GM12878 (cell line): ENCODE data around the gene TMC6. TPM values are rescaled to one million over a fixed set of nuclear protein-coding genes. Genes with fewer than 3 reads are reported as not detected.
A peak's percentile ranks its signal among the peaks of the same experiment; 100 is the strongest.

Source experiments
- ATAC-seq: fragments of 200-7000 bp; cut with Tn5 transposase; 3 replicates; pipeline ENCODE4 v1.9.1; 2020; ENCODE audit warnings: mild to moderate bottlenecking, moderate library complexity
- BruUV-seq: library from RNA; stranded (reverse); fragments of 400-500 nt; replicated peaks from 2 replicates; lab custom pipeline; 2021; lab: Mats Ljungman, UMichigan
- CTCF ChIA-PET: fragments of 300-600 bp; sonication (Branson Sonifier 250); formaldehyde crosslinking; extraction: SDS; loops from one replicate; lab custom pipeline; 2021; ENCODE audit warnings: inconsistent platforms; lab: Yijun Ruan, JAX
- POLR2A ChIA-PET: fragments of 350-600 bp; formaldehyde crosslinking; extraction: SDS; loops from one replicate; lab custom pipeline; 2021; ENCODE audit warnings: inconsistent platforms; lab: Charles Lee
- RAD21 ChIA-PET: fragments of 300-600 bp; sonication (Branson Sonifier 250); formaldehyde crosslinking; loops from one replicate; lab custom pipeline; 2023; ENCODE audit warnings: antibody characterized with exemption; ENCODE audit not compliant: unreplicated experiment; lab: Charles Lee
- SMC1A ChIA-PET: fragments of 300-600 bp; sonication (Branson Sonifier 250); formaldehyde crosslinking; loops from one replicate; lab custom pipeline; 2023; ENCODE audit not compliant: unreplicated experiment, uncharacterized antibody; lab: Charles Lee
- DNase-seq: peaks from one replicate; pipeline ENCODE4 v3.0.0-alpha.2; 2011; ENCODE audit warnings: low read depth, low spot score
- FAIRE-seq: peaks from 3 replicates; lab custom pipeline; 2011; peaks lifted over from hg19 to GRCh38; lab: Jason Lieb, UNC
- H2AFZ ChIP-seq: 2 replicates; pipeline ENCODE4 v1.6.0; 2011; ENCODE audit warnings: low read depth, low read length, control low read depth; ENCODE audit not compliant: control insufficient read depth
- H3K27ac ChIP-seq: 2 replicates; pipeline ENCODE4 v1.5.1; 2011; ENCODE audit warnings: control low read depth; ENCODE audit not compliant: control insufficient read depth, insufficient read depth
- H3K27me3 ChIP-seq, 2 experiments: replicated peaks in 1 of 2; 2 replicates each; pipeline versions ENCODE4 v1.6.0 to v1.6.1; 2011; ENCODE audit warnings: low read length in 1 of 2; ENCODE audit not compliant: control insufficient read depth in 2 of 2, insufficient read depth in 2 of 2
- H3K36me3 ChIP-seq, 2 experiments: 2 replicates each; pipeline ENCODE4 v1.5.1; 2011; ENCODE audit warnings: low read length in 1 of 2; ENCODE audit not compliant: control insufficient read depth in 2 of 2, insufficient read depth in 2 of 2
- H3K4me1 ChIP-seq: 2 replicates; pipeline ENCODE4 v1.6.1; 2011; ENCODE audit warnings: mild to moderate bottlenecking, low read length, moderate library complexity, mixed read lengths; ENCODE audit not compliant: control insufficient read depth, insufficient read depth
- H3K4me2 ChIP-seq: 2 replicates; pipeline ENCODE4 v1.6.0; 2011; ENCODE audit warnings: control low read depth; ENCODE audit not compliant: control insufficient read depth, insufficient read depth
- H3K4me3 ChIP-seq: fragments of 200-600 bp; sonication (generic); 2 replicates; pipeline ENCODE4 v1.5.1; 2016
- H3K79me2 ChIP-seq: 2 replicates; pipeline ENCODE4 v1.6.0; 2011; ENCODE audit warnings: low read length; ENCODE audit not compliant: control insufficient read depth, insufficient read depth
- H3K9ac ChIP-seq: 2 replicates; pipeline ENCODE4 v1.8.0; 2011; ENCODE audit warnings: low read length, control low read depth, mixed read lengths; ENCODE audit not compliant: control insufficient read depth, insufficient read depth
- H3K9me3 ChIP-seq: replicated peaks from 3 replicates; pipeline ENCODE4 v1.5.1; 2011; ENCODE audit warnings: mild to moderate bottlenecking, low read length; ENCODE audit not compliant: control insufficient read depth, insufficient read depth
- H4K20me1 ChIP-seq: 2 replicates; pipeline ENCODE4 v1.6.0; 2011; ENCODE audit not compliant: control insufficient read depth, insufficient read depth
- BACH1 ChIP-seq: fragments of 450-650 bp; IDR thresholded peaks from 2 replicates; pipeline ENCODE4 v1.6.1; 2017; ENCODE audit warnings: mild to moderate bottlenecking, borderline replicate concordance
- BCL11A ChIP-seq: IDR thresholded peaks from 2 replicates; pipeline ENCODE4 v1.6.1; 2011; ENCODE audit warnings: low read depth, low read length
- CBX3 ChIP-seq: fragments of 200-600 bp; sonication (generic); IDR thresholded peaks from 2 replicates; pipeline ENCODE4 v1.6.1; 2016; ENCODE audit warnings: low read depth, borderline replicate concordance
- CHD2 ChIP-seq: IDR thresholded peaks from 2 replicates; pipeline ENCODE4 v1.6.1; 2011; ENCODE audit warnings: low read depth, low read length, improper control_type of control experiment, borderline replicate concordance
- MXI1 ChIP-seq: fragments of 150-350 bp; IDR thresholded peaks from 2 replicates; pipeline ENCODE4 v1.6.1; 2011; ENCODE audit warnings: low read depth, mild to moderate bottlenecking, inconsistent platforms, low read length, improper control_type of control experiment
- NFYB ChIP-seq: IDR thresholded peaks from 2 replicates; pipeline ENCODE4 v1.6.1; 2011; ENCODE audit warnings: low read depth, mild to moderate bottlenecking, low read length, improper control_type of control experiment, moderate library complexity; ENCODE audit not compliant: insufficient read depth
- POLR2A ChIP-seq: IDR thresholded peaks from 2 replicates; pipeline ENCODE4 v1.6.1; 2011; ENCODE audit warnings: low read depth, mild to moderate bottlenecking, low read length
- POLR2AphosphoS5 ChIP-seq: IDR thresholded peaks from 2 replicates; pipeline ENCODE4 v1.6.1; 2011; ENCODE audit warnings: mild to moderate bottlenecking, low read length, inconsistent platforms
- SPI1 ChIP-seq: IDR thresholded peaks from 2 replicates; pipeline ENCODE4 v1.6.1; 2011; ENCODE audit warnings: low read depth, mild to moderate bottlenecking, low read length, moderate library complexity, borderline replicate concordance; ENCODE audit not compliant: insufficient read depth
- WGBS: methylation state at CpG from one replicate; pipeline ENCODE4 v1.1.6; 2016; ENCODE audit warnings: low lambda C conversion rate; ENCODE audit not compliant: insufficient replicate concordance, insufficient coverage; ENCODE audit errors: missing lambda C conversion rate; 5-methylcytosine and 5-hydroxymethylcytosine counted together
- in situ Hi-C: fragments of 300-500 bp; cut with MboI; formaldehyde crosslinking; loops from 9 replicates; pipeline ENCODE4 v1.14.3; 2018; ENCODE audit warnings: mixed read lengths
- intact Hi-C: fragments of 100-400 bp; cut with micrococcal nuclease; formaldehyde crosslinking; loops from one replicate; pipeline ENCODE4 v1.14.2; 2022; ENCODE audit not compliant: unreplicated experiment
- polyA plus RNA-seq, 11 experiments: library from polyadenylated mRNA; depleted of rRNA in 4 of 11; unstranded in 6 of 11; stranded (reverse) in 5 of 11; fragments of >200 nt; fragmentation: Nextera tagmentation in 4 of 11; fragmentation: Illumina TruSeq in 1 of 11; extraction: Ambion mirVana in 4 of 11; extraction: Trizol in 1 of 11; gene quantifications; 1 replicate in 1 of 11; 2 replicates in 10 of 11; pipeline versions ENCODE4 v1.2.1 to v1.2.3, GENCODE V29; 2011 to 2016; ENCODE audit warnings: inconsistent platforms in 2 of 11, missing spikeins in 2 of 11, low read depth in 1 of 11
- total RNA-seq, 4 experiments: library from RNA; depleted of rRNA in 3 of 4; stranded (reverse); fragments of >200 nt in 3 of 4; fragmentation: Illumina TruSeq in 1 of 4; extraction: Trizol in 1 of 4; gene quantifications; 2 replicates each; pipeline versions ENCODE4 v1.2.1 to v1.2.3, GENCODE V29; 2013 to 2021
- TF ChIP-seq, protein P1 (sequence below): fragments of 450-650 bp; IDR thresholded peaks from 2 replicates; pipeline ENCODE4 v1.6.1; 2017; ENCODE audit warnings: mild to moderate bottlenecking, low read depth, inconsistent platforms; ENCODE audit not compliant: poor library complexity, severe bottlenecking
- TF ChIP-seq, protein P2 (sequence below): fragments of 450-650 bp; IDR thresholded peaks from 2 replicates; pipeline ENCODE4 v1.6.1; 2018; ENCODE audit warnings: mild to moderate bottlenecking, low read depth, moderate library complexity; ENCODE audit not compliant: partially characterized antibody
- TF ChIP-seq, protein P3 (sequence below): IDR thresholded peaks from 2 replicates; pipeline ENCODE4 v1.6.1; 2011; ENCODE audit warnings: borderline replicate concordance, low read depth, mild to moderate bottlenecking, moderate library complexity, low read length; ENCODE audit not compliant: insufficient read depth, poor library complexity, severe bottlenecking
- TF ChIP-seq, protein P4 (sequence below): IDR thresholded peaks from 2 replicates; pipeline ENCODE4 v1.6.1; 2012; ENCODE audit warnings: low read length, inconsistent platforms

Gene TMC6
- total and polyA plus RNA-seq, 10 of the 15 experiments (the other 5 are each of a cell fraction or from before 2014, with no cell fraction given): 1.9 to 232 (median 60.6) TPM

DNA sequence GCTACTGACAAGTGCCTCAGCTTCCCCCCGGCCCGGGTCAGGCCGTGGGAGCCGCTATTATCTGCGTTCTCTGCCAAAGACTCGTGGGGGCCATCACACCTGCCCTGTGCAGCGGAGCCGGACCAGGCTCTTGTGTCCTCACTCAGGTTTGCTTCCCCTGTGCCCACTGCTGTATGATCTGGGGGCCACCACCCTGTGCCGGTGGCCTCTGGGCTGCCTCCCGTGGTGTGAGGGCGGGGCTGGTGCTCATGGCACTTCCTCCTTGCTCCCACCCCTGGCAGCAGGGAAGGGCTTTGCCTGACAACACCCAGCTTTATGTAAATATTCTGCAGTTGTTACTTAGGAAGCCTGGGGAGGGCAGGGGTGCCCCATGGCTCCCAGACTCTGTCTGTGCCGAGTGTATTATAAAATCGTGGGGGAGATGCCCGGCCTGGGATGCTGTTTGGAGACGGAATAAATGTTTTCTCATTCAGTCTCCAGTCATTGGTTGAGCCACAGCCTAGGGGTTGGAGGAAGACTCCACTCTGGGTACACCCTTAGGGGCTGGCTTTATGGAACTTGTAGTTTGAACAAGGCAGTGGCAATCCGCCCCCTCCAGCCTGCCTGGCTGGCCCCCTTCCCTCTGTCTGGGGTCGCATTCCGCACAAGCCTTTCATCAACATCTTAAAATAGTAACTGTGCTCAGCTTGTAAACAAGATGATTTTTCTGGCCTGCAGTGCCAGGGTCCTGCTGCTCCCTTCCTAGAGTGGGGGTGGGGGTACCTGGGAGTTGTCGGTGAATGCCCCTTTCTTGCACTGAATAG lies 43.9 kb upstream of the TMC6 start:
- ATAC-seq (peak; percentile 23), FAIRE-seq (no peak), DNase-seq (no peak)
- Histone ChIP-seq H3K4me1 (peaks cover 64% of the 10 kb centered on the region), H2AFZ (no peak overlapping the region), H4K20me1 (no peaks in the 10 kb centered on the region; the same call in 1 of the 2 replicates), H3K4me2 (peak overlapping the region; percentile 96), H3K27ac (peak overlapping the region; percentile 86), H3K9ac (peak overlapping the region; percentile 54), H3K27me3 (no peaks in the 10 kb centered on the region), H3K4me3 (peak overlapping the region; percentile 70), H3K36me3 (peaks cover 0 to 26% of the 10 kb centered on the region in 2 experiments; a peak in 3 of 4 replicates), H3K9me3 (no peaks in the 10 kb centered on the region), H3K79me2 (peaks cover 59% of the 10 kb centered on the region)
- CTCF ChIA-PET: interaction anchor here (1.0 to 9.0 kb wide), 8 partner anchors 9 to 87 kb away, joined by 3 to 132 read pairs (median 14); partner anchors contain the start of genes TMC6 and TMC8
- RAD21 ChIA-PET: interaction anchor here (1.0 to 8.6 kb wide), 11 partner anchors 8 to 79 kb away, joined by 3 to 83 read pairs (median 4); partner anchors contain the start of genes TMC6 and TMC8
- BruUV-seq: no TSS peak
- POLR2A ChIA-PET: interaction anchor here (0.6 to 8.7 kb wide), 15 partner anchors 10 to 58 kb away, joined by 3 to 85 read pairs (median 6); partner anchors contain the start of genes TMC6 and TMC8
- in situ Hi-C loops (loop anchor here (25.0 kb wide), 1 partner anchor 1910 kb away; the partner anchor contains the start of gene UBALD2), intact Hi-C loops (loop anchor here (1.0 to 2.0 kb wide), 2 partner anchors 32 to 38 kb away; no protein-coding TSS in a partner anchor)
- SMC1A ChIA-PET: interaction anchor here (0.7 to 7.4 kb wide), 11 partner anchors 9 to 153 kb away, joined by 3 to 51 read pairs (median 5); partner anchors contain the start of genes C17orf99 and TMC8
- 12% methylated on average over 19 of the region's 19 CpGs for WGBS
- 0 out of 2 replicates have a peak, but pooled peaks have one; percentile 44 for TF ChIP-seq CHD2
- no peak for TF ChIP-seq CBX3
- peak; percentile 36; the same call in 1 of the 2 replicates for TF ChIP-seq NFYB
- TF ChIP-seq, protein P1, sequence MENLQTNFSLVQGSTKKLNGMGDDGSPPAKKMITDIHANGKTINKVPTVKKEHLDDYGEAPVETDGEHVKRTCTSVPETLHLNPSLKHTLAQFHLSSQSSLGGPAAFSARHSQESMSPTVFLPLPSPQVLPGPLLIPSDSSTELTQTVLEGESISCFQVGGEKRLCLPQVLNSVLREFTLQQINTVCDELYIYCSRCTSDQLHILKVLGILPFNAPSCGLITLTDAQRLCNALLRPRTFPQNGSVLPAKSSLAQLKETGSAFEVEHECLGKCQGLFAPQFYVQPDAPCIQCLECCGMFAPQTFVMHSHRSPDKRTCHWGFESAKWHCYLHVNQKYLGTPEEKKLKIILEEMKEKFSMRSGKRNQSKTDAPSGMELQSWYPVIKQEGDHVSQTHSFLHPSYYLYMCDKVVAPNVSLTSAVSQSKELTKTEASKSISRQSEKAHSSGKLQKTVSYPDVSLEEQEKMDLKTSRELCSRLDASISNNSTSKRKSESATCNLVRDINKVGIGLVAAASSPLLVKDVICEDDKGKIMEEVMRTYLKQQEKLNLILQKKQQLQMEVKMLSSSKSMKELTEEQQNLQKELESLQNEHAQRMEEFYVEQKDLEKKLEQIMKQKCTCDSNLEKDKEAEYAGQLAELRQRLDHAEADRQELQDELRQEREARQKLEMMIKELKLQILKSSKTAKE: peak; percentile 7
- TF ChIP-seq, protein P2, sequence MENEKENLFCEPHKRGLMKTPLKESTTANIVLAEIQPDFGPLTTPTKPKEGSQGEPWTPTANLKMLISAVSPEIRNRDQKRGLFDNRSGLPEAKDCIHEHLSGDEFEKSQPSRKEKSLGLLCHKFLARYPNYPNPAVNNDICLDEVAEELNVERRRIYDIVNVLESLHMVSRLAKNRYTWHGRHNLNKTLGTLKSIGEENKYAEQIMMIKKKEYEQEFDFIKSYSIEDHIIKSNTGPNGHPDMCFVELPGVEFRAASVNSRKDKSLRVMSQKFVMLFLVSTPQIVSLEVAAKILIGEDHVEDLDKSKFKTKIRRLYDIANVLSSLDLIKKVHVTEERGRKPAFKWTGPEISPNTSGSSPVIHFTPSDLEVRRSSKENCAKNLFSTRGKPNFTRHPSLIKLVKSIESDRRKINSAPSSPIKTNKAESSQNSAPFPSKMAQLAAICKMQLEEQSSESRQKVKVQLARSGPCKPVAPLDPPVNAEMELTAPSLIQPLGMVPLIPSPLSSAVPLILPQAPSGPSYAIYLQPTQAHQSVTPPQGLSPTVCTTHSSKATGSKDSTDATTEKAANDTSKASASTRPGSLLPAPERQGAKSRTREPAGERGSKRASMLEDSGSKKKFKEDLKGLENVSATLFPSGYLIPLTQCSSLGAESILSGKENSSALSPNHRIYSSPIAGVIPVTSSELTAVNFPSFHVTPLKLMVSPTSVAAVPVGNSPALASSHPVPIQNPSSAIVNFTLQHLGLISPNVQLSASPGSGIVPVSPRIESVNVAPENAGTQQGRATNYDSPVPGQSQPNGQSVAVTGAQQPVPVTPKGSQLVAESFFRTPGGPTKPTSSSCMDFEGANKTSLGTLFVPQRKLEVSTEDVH: peak; percentile 52
- peak; percentile 25; the same call in 1 of the 2 replicates for TF ChIP-seq SPI1
- TF ChIP-seq, protein P3, sequence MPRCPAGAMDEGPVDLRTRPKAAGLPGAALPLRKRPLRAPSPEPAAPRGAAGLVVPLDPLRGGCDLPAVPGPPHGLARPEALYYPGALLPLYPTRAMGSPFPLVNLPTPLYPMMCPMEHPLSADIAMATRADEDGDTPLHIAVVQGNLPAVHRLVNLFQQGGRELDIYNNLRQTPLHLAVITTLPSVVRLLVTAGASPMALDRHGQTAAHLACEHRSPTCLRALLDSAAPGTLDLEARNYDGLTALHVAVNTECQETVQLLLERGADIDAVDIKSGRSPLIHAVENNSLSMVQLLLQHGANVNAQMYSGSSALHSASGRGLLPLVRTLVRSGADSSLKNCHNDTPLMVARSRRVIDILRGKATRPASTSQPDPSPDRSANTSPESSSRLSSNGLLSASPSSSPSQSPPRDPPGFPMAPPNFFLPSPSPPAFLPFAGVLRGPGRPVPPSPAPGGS: peak; percentile 10
- peak; percentile 60 for TF ChIP-seq POLR2A
- peak; percentile 24; the same call in 1 of the 2 replicates for TF ChIP-seq BACH1
- no peak for TF ChIP-seq BCL11A
- TF ChIP-seq, protein P4, sequence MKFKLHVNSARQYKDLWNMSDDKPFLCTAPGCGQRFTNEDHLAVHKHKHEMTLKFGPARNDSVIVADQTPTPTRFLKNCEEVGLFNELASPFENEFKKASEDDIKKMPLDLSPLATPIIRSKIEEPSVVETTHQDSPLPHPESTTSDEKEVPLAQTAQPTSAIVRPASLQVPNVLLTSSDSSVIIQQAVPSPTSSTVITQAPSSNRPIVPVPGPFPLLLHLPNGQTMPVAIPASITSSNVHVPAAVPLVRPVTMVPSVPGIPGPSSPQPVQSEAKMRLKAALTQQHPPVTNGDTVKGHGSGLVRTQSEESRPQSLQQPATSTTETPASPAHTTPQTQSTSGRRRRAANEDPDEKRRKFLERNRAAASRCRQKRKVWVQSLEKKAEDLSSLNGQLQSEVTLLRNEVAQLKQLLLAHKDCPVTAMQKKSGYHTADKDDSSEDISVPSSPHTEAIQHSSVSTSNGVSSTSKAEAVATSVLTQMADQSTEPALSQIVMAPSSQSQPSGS: no peak
- peak; percentile 3; the same call in 1 of the 2 replicates for TF ChIP-seq POLR2AphosphoS5
- peak; percentile 55 for TF ChIP-seq MXI1
